GM18868 (cell line): ENCODE results near the gene FNDC5.
"Not testable (repeated sequence)": the region's sequence is repeated elsewhere in the genome, so short reads cannot be mapped to it uniquely, and the experiment has no call there.

Source experiments
- ATAC-seq: cut with Tn5 transposase; IDR thresholded peaks from one replicate; pipeline ENCODE4 v1.9.1; 2021; ENCODE audit warnings: mild to moderate bottlenecking, moderate library complexity; ENCODE audit not compliant: unreplicated experiment

FNDC5 gene

DNA sequence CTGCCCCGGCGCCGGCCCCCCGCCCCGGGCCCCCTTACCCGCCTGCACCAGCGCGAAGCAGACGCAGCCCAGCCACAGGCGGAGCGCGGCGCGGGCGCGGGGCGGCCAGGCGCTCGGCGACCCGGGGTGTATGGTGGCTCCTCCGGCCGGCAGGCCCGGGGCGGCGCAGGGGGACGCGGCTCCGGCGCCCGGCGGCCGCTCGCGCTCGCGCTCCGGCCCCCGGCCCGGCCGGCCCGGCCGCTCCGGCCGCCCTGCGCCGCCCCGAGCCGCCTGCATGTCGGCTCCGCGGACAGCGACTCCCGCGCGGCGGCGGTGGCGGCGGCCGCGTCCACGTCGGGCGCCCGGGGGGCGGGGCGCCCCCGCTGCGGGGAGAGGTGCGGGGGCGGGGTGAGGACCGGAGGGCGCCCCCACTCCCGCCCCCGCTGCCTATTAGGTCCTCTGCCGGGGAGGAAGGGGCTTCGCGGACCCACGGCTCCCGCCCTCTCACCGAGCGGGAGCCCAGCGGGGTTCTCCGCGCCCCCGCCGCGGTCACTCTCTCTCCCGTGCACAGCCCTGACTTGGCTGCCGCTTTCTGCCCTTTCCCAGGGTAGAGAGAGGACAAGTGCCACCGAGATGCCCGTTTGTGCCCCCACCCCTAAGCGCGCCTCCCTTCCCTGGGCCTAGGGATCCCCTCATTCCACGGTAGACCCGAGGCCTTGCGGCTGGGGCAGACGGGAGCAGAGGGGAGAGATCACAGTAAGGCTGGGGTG is at the start of gene FNDC5:
Gene FNDC5, minus strand, starts transcription at position 298 of the 749 bp plus-strand sequence.
- no peak for ATAC-seq

DNA sequence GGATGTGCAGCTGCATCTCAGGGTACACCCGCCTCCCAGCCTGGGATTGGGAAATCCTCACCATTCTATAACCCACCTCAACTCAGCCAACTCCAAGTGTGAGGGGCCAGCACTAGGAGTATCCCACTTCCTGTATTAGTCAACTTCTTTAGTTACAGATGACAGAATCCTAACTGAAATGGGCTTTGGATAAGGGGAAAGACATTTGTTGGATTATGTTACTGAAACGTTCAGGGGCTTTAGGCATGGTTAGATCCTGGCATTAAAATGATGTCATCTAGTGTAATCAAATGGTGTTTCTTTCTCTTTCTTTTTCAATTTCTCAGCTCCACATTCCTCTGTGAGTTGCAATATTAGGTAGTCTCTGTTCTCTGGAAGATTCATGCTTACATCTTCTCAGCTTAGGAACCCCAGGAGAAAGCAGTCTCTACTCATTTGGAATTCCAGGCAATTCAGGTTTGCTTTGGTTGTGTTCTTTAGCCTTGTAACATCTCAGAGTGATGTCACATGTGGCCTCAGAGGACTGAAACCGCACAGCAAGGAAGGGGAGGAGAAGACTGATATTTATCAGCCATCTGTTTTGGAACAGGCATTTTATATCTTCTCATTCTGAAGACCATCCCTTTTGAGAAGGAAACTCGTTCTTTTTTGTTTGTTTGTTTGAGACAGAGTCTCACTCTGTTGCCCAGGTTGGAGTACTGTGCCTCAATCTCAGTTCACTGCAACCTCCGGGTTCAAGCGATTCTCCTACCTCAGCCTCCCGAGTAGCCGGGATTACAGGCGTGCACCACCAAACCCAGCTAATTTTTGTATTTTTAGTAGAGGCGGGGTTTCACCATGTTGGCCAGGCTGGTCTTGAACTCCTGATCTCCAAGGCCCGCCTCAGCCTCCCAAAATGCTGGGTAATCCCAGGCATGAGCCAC is 49.4 kb upstream of the FNDC5 start:
- ATAC-seq = no peak

DNA sequence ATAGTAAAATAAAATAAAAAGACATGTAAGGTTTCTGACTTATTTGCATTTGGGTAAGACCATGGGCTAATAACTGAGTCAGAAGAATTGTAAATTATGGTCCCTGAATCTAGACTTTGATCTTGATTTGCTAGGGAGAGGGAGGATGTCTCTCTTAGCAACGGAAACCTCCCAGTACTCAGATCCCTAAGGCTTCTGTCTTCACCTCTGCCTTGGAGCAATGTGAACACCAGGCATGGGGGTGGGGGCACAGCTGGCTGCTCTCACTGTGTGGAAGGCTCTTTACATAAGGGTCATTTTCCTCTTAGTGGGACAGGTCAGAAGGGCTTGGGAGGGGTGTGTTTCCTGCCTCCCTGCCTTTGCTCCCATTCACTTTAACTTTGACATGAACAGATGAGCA is 47.5 kb upstream of the FNDC5 start:
- ATAC-seq = no peak

DNA sequence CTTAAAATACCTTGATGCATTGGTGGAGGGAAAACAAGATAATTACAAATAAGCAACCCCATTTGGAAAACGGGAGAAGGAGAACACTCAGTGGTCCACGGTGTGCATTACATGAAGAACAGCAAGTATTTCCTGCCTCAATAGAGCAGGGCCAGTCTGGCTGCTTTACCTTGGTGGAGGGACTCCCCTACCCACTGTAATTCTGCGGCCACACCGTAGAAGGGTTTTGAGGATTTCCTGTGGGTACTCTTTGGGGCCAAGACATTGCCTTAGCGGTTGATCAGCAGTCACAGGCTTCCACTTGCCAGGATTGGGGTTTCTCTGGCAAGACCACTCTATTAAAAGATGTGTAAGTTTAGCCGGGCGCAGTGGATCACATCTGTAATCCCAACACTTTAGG is 46.8 kb upstream of the FNDC5 start:
- ATAC-seq = no peak

DNA sequence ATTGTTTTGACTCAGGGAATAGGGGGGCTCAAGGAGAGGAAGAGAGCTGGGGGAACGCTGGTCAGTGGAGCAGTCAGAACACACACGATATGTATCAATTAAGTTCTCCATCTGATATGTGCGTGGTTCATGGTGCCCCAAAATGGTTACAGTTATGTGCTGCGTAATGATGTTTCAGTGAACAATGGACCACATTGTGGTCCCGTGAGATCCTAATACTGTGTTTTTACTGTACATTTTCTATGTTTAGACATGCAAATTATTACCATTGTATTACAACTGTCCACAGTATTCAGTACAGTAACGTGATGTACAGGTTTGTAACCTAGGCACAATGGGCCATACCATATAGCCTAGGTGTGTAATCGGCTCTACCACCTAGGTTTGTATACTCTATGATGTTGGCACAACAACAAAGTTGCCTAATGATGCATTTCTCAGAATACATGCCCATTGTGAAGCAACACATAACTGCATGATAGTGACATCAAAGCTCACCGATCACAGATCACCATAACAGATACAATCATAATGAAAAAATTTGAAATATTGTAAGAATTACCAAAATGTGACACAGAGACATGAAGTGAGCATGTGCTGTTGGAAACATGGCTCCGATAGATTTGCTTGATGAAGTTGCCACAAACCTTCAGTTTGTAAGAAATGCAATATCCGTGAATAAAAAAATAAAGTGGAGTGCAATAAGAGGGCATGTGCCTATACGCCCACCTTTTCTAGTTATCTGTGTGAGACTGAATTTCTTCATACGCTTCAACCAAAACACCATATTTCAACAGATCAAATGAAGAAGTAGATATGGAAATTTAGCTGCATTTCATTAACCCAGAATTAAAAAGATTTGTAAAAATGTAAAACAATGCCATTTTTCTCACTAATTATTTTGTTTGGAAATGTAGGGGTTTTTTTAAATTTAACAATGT is 45.3 kb upstream of the FNDC5 start:
- ATAC-seq = no peak

DNA sequence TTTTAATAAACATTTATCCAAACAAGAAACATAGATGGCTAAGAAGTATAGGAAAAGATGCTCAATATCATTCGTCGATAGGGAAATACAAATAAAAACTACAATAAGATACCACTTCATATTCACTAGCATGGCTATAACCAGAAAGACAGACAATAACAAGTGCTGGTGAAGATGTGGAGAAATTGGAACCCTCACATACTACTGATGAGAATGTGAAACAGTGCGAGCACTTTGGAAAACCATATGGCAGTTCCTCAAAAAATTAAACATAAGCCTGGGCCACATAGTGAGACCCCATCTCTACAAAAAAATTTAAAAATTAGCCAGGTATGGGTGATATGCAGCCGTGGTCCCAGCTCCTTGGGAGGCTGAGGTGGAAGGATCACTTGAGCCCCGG is 39.6 kb upstream of the FNDC5 start:
- no peak for ATAC-seq

DNA sequence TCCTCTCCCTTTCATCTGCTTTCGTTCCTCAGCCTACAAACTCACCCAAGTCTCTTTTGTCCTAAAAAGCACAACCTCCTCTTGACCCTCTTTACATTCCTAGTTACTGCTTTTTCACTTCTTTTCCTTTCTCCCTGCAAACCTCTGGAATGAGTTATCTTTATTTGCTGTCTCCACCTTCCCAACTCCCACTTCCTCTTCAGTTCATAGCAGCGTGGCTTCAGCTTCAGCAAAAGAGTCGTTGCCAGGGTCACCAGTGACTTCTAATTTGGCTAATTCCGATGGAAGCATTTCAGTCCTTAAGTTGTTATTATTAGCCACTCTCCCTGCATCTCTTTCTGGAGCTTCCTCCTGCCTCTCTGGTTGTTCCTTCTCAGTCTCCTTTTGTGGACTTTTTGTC is 36.7 kb upstream of the FNDC5 start:
- ATAC-seq = no peak

DNA sequence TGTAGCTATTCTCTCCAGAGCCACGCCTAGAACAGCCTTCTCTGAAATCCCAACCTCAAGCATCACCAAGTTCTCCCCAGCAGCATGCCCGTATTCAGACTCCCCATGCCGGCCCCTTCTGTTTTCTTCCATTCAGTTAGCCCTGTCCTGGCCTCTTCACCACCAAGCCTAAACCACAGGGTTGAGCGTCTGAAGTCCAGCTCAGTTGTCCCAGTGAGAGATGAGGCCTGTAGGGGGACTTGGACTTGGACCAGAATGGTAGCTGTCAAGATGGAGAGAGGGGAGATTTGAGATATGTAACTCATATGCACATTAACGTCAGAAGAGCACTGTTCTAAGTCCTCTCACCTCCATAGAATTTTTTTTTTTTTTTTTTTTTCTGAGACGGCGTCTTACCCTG is 35.9 kb upstream of the FNDC5 start:
- ATAC-seq = no peak

DNA sequence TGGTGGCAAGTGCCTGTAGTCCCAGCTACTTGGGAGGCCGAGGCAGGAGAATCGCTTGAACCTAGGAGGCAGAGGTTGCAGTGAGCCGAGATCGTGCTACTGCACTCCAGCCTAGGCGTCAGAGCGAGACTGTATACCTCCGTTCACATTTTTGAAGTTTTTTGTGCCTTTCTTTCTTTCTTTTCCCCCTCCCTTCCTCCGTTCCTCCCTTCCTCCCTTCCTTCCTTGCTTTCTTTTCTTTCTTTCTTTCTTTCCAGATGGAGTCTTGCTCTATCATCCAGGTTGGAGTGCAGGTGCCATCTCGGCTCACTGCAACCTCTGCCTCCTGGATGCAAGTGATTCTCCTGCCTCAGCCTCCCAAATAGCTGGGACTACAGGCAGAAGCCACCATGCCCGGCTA is 34.9 kb upstream of the FNDC5 start:
- ATAC-seq = not testable (repeated sequence)

DNA sequence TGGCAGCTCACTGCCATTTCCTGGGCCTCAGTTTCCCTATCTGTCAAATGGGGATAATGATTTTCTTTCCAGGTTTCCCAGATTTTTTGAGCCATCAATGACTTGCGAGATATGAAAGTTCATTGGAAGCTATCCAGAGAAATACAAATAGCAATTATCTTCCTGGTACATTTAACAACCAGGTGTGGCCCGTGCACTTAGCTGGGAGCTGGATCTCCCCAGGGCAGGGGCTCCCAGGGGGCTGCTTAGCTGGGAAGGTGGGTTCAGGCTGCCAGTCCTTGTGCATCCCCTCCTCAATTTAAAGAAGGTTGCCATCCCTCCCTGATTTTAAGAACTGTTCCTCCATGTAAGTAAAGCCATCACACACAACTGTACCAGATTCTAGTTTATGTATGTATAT is 34.1 kb upstream of the FNDC5 start:
- ATAC-seq = no peak

DNA sequence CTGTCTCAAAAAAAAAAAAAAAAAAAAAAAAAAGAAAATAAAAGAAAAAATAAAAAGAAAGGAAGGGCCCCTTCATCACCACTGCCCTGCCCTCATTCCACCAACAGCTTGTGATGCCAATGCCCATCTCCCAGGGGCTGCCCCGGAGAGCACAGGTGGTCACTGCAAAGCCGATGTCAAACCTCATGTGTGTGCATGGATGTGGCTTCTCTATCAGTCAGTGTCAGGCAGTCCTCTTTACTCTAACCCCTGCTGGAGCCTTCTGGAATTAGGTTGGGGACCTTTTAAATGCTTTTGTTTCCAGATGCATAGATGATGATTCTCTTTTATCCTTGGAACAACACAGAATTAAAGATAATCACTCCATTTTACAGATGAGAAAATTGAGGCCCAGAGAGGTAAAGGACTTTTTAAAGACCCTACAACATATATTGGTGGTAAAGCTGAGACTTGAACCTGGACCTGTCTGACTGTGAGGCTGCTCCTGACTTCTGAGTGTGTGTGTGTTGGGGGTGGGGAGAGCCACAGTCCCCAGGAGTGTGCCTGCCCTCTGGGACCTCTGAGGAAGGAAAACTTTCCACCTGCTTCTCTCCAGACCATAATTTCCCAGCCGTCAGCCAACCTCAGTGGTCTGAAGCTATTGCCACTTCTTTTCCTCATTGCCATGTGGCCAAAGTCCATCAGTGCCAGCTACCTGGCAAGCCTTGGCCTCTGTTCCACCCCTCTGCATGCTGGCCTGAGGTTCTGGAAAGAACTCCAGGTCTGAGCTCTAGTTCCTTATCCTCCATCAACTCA is 33.5 kb upstream of the FNDC5 start:
- no peak for ATAC-seq

DNA sequence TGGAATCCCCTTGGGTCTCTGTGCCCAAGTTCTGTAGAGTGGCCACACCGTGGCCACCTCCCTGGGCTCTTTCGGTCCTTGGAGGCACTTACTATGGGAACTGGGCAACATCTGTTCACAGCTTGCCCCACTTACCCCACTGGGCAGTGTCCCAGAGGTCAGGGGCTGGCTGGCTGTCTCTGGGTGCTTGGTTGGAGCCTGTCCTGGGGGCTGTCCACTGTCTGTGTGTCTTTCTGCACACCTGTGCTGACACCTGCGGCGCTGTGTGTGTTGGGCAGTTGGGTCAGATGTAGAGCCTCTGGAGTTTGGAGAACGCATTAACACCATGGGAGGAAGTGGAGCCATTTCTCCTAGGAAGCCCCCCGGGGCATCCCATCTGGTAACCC is 31.8 kb upstream of the FNDC5 start:
- ATAC-seq = no peak

DNA sequence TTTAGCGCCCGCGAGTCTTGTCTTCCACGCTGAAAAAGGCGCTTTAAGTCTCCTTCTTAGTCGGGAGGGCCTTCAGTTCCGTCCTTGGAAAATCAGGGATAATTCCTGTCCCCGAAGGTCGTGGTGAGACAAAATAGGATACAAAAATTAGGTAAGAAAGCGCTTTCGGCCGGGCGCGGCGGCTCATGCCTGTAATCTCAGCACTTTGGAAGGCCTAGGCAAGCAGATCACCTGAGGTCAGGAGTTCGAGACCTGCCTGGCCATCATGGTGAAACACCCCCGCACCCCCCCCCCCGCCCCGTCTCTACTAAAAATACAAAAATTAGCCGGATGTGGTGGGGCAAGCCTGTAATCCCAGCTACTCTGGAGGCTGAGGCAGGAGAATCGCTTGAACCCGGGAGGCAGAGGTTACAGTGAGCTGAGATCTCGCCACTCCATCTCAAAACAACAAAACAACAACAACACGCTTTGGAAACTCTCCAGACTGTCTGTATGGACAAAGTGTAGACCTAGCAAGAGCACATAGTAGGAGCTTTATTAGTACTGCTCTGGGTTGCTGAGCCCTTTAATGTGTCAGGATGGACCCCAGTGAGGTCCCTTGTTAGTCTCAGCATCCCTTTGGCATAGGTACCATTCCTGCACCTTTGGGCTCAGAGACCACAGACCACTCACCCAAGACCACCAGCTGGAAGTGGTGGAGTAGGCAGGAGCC is 31.3 kb upstream of the FNDC5 start:
- ATAC-seq = no peak

DNA sequence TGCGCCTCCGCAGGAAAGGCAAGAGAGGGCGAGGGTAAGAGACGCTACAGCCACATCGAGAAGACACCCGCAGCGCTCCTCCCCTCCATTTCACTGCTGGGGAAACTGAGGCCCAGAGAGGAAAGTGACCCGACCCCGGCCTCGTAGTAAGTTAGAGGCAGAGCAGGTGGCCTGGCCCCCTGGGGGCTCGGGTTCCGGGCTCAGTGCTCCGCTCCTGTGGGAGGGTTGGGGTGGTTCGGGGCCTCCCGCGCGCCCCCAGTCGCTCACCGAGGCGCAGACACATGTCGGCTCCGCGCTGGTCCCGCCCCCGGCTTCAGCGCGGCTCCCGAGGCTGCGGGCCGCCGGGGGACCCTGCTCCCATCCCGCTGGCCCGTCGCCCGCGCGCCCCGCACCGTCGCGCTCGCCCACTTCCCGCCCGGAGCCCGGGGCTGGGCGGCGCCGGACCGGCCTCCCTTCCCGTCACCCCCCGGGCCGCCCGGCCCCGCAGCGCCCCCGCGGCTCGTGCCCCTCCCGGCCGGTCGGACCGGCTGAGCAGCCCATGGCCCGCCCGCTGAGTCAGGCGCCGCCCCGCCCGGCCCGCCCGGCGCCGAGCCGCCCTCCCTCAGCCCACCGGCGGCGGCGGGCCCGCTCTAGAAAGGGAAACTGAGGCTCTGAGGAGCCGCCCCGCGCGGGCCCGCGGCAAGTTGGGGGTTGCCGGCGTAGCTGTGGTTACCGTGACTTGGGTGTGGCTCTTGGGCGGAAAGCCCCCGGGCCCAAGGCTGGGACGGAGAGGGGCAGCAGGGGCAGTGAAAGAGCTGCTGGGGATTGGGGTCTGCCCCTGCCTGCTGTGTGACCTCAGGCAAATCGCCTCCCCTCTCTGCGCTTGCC is 30.5 kb upstream of the FNDC5 start, which contains the start of gene TMEM54:
Gene TMEM54, minus strand, starts transcription at position 434 of the 867 bp plus-strand sequence. Its CDS starts 151 bp downstream, at position 283.
- no peak for ATAC-seq

DNA sequence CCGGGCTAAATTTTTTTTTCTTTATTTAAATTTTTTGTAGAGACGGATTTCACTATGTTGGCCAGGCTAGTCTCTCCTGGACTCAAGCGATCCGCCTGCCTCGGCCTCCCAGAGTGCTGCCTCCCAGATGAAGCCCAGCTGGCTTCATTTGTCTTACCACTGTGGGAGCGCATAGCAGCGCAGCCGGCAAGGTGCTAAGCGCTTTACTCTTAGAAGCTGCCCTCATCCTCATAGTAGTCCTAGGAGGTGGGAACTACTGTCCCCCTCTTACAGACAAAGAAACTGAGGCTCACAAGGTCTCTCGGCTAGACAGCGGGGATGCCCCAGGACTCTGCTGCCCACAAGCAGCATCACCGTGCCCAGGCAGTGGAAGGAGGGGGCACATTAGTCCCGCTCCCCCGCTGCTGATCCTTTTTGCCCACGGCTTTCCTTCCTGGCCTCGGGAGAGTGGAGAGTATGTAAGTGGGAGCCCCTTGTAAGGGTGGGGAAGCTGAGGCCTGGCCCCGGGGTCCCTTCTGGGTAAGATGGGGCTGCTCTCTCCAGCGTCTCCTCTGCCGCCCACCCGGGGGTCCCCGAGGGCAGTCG is 29.8 kb upstream of the FNDC5 start:
- no peak for ATAC-seq

DNA sequence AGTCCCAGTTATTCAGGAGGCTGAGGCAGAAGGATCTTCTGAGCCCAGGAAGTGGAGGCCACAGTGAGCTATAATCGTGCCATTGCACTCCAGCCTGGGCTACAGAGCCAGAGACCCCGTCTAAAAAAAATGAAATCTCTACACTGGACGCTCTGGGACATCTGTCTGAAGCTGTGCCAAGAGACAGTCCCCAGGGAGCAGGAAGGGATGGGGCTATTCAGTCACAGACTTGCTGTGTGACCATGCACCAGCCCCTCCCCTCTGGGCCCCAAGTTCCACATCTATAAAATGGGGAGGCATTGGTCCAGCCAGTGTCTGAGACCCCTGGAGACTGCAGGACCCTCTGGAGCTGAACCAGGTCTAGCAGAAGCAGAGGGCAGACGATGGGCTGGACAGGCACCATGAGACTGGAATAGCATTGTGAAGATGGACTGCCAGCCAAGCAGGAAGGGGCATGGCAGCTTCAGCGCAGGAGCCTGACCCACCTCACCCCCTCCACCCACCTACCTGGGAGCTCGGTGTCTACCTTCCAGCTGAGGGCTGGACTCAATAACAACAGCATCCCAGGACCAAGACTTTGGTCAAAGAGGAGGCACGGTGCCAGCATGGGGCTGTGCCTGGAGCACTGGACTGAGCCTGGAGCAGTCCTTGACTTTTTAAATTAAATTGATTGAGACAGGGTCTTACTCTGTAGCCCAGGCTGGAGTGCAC is 29.0 kb upstream of the FNDC5 start:
- ATAC-seq = no peak

DNA sequence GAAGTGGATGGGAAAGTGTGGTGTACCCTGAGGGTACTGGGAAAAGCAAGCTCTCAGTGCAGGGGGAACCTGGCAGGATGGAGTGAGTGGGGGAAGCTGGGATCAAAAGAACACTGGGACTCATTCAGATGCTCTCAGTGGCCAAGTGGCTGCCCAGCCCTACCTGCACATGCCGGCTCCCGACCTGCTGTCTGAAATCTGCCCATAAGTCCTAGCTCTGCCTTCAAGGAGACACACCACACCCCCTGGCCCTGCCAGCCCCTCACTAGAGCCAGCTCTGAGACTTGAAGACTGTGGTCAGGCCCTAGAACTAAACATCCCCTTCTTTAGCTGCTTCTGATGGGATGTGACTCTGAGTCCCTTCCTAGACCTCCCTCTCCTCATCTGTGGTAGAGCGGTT is 28.2 kb upstream of the FNDC5 start:
- no peak for ATAC-seq

DNA sequence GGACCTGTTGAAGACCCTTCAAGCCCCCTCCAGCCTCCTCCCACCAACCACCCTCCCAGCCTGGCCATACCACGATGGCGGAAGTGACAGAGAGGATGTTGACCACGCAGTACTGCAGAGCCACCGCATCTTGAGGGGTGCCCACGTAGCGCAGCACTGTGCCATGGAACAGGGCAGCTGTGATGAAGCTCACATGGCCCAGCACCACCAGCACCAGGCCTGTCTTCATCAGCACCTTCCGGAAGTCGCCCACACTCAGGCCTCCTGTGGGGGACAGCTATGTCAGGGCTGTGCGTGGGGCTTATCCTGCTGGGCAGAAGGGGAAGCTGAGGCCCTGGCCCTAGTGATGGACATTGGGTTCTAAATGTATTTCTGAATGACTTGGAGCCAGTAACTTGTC is 27.3 kb upstream of the FNDC5 start:
- no peak for ATAC-seq
